NCI-H2029 treated with DMSO at 0.1 percent for 48 hours (cell line): ENCODE measurements around the gene MAD1L1.
"Not testable (repeated sequence)": the region's sequence is repeated elsewhere in the genome, so short reads cannot be mapped to it uniquely, and the experiment has no call there.

Source experiments
- DNase-seq: peaks from one replicate; lab custom pipeline; 2025; lab: John Stamatoyannopoulos, UW

Gene MAD1L1

DNA sequence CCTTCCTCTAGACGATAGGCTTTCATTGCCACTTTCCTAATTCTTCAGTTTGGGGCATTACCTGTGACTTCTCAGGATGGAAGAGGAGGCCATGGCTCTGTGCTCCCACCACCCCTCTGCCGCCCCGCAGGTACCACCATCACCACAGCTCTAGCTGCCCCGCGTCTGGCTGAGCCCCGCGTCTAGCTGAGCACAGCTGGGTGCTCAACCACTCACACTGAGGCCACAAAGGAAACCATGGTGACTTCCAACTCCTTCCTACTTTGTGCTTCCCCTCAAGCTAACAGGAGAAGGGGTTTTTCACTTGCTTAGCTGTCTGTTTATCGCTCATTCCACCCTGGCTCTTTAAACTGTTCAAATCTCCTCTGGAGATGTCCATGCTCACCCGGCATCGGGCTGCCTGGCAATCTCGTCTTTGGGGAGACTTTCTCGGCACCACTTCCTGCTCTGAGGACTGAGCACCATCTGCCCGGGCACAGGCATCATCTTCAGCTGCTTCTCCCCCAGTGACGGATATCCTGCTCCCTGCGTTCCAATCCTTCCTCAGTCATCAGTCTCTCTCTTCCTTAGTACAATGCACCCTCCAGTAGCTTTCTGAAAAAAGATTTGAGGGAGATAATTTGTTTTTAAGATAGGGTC lies 59.4 kb downstream of the MAD1L1 start:
- DNase-seq, result no peak

DNA sequence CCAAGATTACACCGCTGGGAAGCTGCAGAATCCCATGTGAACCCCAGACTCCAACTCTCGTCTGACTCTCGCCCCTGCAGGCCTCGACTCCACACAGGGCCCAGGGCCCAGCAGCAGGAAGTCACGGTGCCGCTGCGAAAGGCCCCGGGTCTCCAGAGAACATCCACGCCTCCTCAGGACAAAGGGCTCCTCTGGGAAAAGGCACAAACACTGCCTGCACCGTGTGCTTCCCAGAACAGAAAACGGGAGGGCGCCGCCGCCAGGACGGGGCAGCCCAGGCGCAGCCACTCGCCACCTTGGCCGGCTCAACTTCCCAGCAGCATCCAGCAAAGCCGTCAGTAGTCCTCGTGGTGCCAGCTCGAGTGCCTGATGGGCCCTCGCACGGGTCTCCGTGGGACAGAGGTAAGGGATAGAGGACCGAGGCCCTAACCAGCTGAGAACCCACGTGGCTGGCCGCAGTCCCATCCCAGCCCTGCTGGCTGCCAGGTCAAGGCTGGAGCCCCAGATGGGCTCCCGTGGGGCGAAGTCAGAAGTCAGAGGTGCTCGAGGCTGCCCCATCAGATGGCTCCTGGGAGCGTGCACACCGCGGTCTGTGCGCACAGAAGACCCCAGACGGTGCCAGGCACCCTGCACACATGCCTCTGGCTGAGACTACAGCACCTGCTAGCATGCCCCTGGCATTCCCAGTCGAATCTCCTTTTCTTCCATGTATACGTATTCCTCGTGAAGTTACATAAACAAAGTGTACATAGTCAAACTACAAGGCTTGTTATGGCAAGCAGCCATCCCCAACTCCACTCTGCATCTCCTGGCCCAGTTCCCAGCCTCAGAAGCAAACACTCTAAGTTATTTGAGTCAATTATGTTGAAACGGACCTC lies 60.2 kb downstream of the MAD1L1 start:
- DNase-seq, result peak; percentile 81

DNA sequence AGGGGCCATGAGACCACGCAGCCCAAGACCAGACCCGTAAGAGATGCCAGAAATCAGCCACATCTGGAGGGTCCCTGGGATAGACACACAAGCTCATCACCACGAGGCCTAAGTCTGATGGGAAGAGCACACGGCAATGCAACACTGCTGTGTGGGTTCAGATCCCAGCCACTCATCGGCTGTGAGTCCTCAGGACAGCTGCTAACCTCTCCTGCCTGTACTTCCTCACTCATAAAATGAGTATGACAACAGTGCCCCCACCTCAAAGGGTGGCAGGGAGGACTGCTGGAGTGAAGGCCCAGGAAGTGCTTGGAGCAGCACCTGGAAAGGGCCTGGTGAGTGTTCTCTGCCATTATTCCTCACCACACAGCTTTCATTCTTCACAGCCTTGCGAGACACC lies 60.9 kb downstream of the MAD1L1 start:
- peak; percentile 41 for DNase-seq

GRCh38 chr7:2170576-2171521 lies 61.9 kb downstream of the MAD1L1 start:
- no peak for DNase-seq

GRCh38 chr7:2169923-2170575 lies 62.7 kb downstream of the MAD1L1 start:
- DNase-seq, result no peak

DNA sequence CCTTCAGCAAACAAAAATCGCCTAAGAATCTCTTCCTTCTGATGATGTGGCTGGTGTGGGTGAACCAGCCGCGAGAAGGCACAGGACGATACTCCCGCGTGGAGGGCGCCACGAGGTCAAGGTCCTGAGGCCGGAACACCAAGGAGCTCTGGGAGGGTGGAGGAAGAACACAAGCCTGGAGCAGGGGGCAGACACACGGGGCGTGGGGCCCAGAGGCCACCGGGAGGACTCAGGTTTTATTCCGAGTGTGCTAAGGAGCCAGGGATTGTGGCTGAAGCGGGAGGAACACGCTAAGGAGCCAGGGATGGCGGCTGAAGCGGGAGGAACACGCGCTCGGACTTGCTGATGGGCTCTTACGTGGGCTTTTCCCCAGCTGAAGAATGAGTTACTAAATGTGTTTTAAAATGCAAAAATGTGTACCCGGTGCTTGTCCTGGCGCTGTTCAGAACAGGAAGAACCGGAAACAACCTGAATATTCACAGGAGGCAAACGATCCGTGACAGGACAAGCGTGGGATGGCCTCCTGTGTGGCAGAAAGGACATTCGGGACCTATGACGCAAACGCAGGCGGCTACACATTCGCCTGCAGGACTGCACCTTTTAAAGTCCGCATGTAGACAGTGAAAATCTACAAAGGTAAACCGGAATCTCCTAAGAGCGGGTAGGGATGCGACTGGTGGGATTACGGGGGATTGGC lies 64.0 kb downstream of the MAD1L1 start:
- DNase-seq, result no peak

- DNase-seq, result no peak
Measured at GRCh38 chr7:2166625-2167280, 66.0 kb downstream of the MAD1L1 start.

- no peak for DNase-seq
Measured at GRCh38 chr7:2165610-2166594, 66.8 kb downstream of the MAD1L1 start.

DNA sequence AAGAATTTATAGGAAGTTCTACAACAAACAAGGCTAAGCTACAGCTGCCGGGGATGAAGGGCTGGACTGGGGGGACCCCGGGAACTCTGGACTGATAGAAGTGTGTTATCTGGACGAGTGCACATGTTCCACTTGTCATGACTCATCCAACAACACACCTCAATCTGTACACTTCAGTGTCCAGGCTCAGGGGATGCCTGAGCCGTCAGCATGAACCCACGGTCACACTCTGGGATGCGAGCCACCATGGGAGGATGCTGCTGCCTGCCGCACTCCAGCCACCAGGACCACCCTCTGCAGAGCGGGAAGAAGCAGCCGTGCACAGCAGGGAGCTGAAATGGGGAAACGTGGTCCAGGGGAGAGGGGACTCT lies 67.5 kb downstream of the MAD1L1 start:
- no peak for DNase-seq

DNA sequence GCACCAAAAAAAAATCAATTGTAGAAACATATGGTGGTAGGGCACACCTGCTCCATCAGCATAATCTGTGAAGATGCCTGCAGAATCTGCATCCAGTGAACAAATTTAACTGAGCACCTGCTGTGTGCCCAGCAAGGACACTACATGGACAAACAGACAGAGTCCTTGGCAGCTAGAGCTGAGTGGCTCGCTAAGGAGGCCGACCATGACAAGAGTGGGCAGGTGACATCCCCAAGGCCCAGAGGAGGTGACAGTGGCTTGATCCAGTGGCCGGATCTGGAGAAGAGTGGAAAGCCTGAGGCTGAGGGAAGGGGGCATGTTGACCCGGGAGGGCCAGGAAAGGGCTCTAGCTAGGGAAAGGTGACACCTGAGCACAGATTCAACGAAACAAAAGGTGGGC lies 68.1 kb downstream of the MAD1L1 start:
- no peak for DNase-seq

GRCh38 chr7:2163600-2164555 lies 68.9 kb downstream of the MAD1L1 start:
- peak; percentile 68 for DNase-seq

GRCh38 chr7:2162959-2163358 lies 69.8 kb downstream of the MAD1L1 start:
- no peak for DNase-seq

- DNase-seq, result not testable (repeated sequence)
Measured at GRCh38 chr7:2162004-2162902, 70.5 kb downstream of the MAD1L1 start.

GRCh38 chr7:2159176-2159520 lies 73.6 kb downstream of the MAD1L1 start:
- no peak for DNase-seq

DNA sequence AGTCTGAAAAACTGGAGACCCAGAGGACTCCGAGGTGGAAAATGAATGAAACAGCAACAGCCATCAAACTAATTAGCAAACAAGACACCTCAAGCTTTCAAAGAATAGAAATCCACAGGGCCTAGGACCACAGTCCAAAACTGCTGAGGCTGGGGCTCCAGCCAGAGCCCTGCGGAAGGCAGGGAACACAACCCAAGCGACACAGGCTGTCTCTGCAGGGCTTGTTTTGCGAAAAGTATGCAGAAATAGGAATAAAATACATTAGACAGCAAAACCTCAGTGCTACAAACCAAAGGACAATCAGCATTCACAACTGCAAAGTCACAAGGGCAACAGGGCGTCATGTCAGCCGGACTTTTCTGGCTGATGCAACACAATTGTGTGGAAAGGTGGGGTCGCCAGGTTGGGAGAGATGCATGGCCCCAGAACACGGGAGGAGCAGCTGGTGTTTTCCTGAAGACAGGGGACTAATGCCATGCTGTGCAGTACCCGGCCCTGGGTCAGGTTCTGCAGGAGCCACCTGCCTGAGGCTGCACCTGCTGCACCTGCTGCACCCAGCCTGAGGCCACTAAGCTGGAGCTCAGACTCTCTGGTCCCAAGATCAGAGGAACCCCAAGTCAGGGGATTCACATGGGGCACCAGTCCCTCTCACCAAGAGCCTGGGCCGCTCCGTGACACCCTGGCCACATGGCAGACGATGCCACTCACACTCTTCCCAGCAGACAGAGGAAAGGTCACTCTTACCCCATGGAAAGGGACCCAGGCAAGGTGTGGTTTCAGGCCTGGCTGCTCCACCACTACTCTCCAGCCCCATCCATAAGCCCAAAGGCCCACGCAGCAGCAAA lies 74.2 kb downstream of the MAD1L1 start:
- DNase-seq, result no peak

DNA sequence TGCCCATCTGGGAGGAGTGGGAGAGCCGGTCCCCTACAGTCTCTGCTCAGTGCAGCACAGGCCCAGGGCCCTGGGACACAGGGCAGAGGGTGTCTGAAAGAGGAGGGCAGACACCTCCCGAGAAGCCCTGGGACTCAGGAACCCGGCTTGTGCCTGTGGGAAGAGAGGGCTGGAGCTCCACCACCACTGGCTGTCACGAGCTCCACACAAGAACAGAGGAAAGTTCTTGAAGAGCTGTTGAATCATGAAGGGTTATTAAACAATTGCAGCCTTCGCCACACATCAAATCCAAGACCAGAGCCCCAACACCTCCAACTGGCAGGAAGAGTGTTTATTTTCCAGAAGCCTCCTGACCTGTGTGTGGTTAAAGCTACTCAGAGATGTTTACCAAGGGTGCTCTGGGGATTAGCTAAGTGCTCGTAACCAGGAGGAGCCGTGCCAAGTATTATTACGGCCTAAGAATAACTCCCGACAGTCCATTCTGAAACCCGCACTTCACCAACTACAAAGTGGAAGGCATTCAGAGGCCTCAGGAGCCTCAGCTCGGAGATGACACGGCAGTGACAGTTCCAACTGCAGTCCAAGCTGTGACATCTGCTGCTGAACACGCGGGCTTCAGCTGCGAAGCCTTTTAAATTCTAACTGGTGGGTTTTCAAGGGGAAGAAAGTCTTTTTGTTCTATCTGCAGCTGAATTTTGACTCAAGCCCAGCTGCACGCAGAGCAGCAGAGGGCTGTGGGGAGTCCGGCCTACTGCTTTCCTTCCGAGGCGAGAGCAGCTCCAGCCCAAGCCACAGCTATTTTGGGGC lies 75.1 kb downstream of the MAD1L1 start:
- peak; percentile 98 for DNase-seq
